ENCODE measurements around the gene COL9A1.
A peak's percentile ranks its signal among the peaks of the same experiment; 100 is the strongest.
"Not testable (repeated sequence)": the region's sequence is repeated elsewhere in the genome, so short reads cannot be mapped to it uniquely, and the experiment has no call there.

Gene COL9A1

DNA sequence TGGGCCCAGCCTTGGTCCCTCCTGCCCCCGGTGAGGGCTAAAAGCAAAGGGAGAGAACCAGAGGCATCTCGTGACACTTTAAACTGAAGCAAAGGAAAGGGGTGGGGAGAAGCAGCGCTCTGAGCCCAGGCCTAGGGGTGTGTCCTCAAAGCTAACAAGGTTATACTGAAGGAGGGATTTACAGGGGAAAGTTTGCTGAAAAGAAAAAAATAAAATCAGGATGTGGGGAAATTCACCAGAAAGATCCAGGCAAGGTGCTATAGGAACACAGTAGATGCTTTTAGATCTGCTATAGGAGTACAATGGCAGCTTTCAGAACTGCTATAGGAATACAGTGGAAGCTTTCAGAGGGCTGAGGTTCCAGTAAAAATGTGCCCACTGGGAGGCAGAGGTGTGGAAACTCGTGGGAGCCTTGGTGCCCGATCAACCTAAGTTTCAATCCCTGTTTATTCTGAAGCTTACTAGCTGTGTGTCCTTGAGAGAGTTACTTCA is at the start of gene COL9A1:
Gene COL9A1 (minus strand): TSS at position 51 of the 492 bp plus-strand sequence. CDS start 160 bp downstream, outside the sequence.
- H3K4me3 Mint-ChIP-seq = no peak within 1 kb of the TSS
- no peaks in the 10 kb centered on the region for H3K9me3 Mint-ChIP-seq
- H3K4me1 Mint-ChIP-seq (ENCODE audit: low read depth) = no peaks in the 10 kb centered on the region
- no peaks in the 10 kb centered on the region for H3K27me3 Mint-ChIP-seq (ENCODE audit: low read depth)
- H3K27ac Mint-ChIP-seq = no peak within 1 kb of the TSS
- H3K36me3 Mint-ChIP-seq (ENCODE audit: low read depth) = no peaks in the 10 kb centered on the region
- DNase-seq (ENCODE audit: low spot score) = no peak

DNA sequence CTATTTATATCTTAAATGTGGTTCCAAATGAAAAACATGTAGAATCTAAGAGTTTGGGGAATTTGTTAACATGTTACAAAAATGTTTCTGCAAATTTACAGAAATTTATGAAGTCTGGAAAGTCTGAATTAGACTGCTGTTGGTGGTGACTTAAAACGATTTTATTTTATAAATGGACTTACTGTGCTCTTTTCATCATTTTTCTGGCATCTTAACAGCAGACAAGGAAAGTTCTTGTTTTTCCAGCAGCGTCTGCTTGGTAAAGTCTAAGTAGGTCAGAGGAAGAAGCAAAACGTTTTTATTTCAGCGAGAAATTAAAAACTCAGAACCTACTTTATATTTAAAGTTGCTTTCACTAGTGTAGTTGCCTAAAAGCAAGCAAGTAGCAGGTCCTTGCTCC is 48.6 kb upstream of the COL9A1 start:
- H3K36me3 Mint-ChIP-seq (ENCODE audit: low read depth) = no peaks in the 10 kb centered on the region
- H3K9me3 Mint-ChIP-seq = no peaks in the 10 kb centered on the region
- H3K27me3 Mint-ChIP-seq (ENCODE audit: low read depth) = peaks cover 3% of the 10 kb centered on the region
- H3K27ac Mint-ChIP-seq = no peak overlapping the region
- no peak overlapping the region for H3K4me3 Mint-ChIP-seq
- H3K4me1 Mint-ChIP-seq (ENCODE audit: low read depth) = no peaks in the 10 kb centered on the region
- no peak for DNase-seq (ENCODE audit: low spot score)

DNA sequence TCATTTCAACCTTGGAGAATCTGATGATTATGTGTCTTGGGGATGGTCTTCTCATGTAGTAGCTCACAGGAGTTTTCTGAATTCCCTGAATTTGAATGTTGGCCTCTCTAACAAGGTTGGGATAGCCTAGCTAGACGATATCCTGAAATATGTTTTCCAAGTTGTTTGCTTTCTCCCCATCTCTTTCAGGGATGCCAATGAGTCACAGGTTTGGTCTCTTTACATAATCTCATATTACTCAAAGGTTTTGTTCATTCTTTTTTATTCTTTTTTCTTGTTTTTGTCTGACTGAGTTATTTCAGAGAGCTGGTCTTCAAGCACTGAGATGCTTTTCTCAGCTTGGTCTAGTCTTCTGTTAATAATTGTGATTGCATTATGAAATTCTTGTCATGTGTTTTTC is 42.7 kb upstream of the COL9A1 start:
- Mint-ChIP-seq H3K27me3 (ENCODE audit: low read depth) (no peaks in the 10 kb centered on the region), H3K9me3 (peaks cover under 1% of the 10 kb centered on the region), H3K27ac (no peak overlapping the region), H3K4me1 (ENCODE audit: low read depth) (no peaks in the 10 kb centered on the region), H3K4me3 (no peak overlapping the region), H3K36me3 (ENCODE audit: low read depth) (no peaks in the 10 kb centered on the region)
- DNase-seq (ENCODE audit: low spot score) = no peak

DNA sequence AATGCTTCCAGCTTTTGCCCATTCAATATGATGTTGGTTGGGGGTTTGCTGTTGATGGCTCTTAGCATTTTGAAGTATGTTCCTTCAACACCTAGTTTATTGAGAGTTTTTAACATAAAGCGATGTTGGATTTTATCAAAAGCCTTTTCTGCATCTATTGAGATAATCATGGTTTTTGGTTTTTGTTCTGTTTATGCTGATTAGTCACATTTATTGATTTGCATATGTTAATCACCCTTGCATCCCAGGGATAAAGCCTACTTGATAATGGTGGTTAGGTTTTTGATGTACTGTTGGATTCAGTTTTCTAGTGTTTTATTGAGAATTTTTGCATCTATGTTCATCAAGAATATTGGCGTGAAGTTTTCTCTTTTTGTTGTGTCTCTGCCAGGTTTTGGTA is 40.4 kb upstream of the COL9A1 start:
- H3K27me3 Mint-ChIP-seq (ENCODE audit: low read depth) = no peaks in the 10 kb centered on the region
- no peaks in the 10 kb centered on the region for H3K4me1 Mint-ChIP-seq (ENCODE audit: low read depth)
- H3K27ac Mint-ChIP-seq = no peak overlapping the region
- H3K36me3 Mint-ChIP-seq (ENCODE audit: low read depth) = no peaks in the 10 kb centered on the region
- no peak for DNase-seq (ENCODE audit: low spot score)
- H3K4me3 Mint-ChIP-seq = no peak overlapping the region
- peaks cover 3% of the 10 kb centered on the region for H3K9me3 Mint-ChIP-seq

DNA sequence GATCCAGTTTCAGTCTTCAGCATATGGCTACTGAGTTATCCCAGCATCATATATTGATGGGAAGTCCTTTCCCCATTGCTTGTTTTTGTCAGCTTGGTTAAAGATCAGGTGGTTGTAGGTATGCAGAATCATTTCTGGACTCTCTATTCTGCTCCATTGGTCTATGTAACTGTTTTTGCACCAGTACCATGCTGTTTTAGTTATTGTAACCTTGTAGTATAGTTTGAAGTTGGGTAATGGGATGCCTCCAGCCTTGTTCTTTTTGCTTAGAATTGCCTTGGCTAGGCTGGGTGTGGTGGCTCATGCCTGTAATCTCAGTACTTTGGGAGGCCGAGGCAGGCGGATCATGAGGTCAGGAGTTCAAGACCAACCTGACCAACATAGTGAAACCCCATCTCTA is 36.9 kb upstream of the COL9A1 start:
- not testable (repeated sequence) for H3K27me3 Mint-ChIP-seq (ENCODE audit: low read depth); H3K9me3 Mint-ChIP-seq; H3K4me3 Mint-ChIP-seq; H3K27ac Mint-ChIP-seq; H3K4me1 Mint-ChIP-seq (ENCODE audit: low read depth); H3K36me3 Mint-ChIP-seq (ENCODE audit: low read depth); DNase-seq (ENCODE audit: low spot score)

DNA sequence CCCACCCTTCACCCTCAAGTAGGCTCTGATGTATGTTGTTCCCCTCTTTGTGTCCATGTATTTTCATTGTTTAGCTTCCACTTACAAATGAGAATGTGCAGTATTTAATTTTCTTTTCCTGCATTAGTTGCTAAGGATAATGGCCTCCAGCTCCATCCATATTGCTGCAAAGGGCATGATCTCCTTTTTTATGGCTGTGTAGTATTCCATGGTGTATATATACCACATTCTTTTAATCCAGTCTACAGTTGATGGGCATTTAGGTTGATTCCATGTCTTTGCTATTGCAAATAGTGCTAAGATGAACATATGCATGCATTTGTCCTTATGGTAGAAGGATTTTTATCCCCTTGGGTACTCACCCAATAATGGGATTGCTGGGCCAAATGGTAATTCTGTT is 35.9 kb upstream of the COL9A1 start:
- no peaks in the 10 kb centered on the region for H3K27me3 Mint-ChIP-seq (ENCODE audit: low read depth)
- DNase-seq (ENCODE audit: low spot score) = no peak
- no peak overlapping the region for H3K27ac Mint-ChIP-seq
- H3K4me3 Mint-ChIP-seq = no peak overlapping the region
- H3K4me1 Mint-ChIP-seq (ENCODE audit: low read depth) = no peaks in the 10 kb centered on the region
- no peaks in the 10 kb centered on the region for H3K36me3 Mint-ChIP-seq (ENCODE audit: low read depth)
- H3K9me3 Mint-ChIP-seq = peaks cover 3% of the 10 kb centered on the region

DNA sequence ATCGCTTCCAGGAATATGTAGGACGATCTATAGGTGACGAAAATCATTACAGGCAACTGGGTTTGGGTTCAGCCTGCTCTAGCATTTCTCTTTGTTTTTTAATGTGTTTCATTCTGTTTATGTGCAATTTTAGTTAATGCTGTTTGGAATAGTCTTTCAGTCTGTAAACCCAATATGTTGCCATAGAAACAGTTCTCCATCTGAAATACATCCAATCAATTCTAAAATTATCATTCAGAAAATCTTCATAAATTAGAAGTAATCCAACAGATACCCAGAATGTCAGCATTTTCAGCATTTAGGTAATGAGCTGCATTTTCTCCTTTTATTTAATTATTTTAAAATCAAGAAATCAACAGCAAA is 34.8 kb upstream of the COL9A1 start:
- H3K36me3 Mint-ChIP-seq (ENCODE audit: low read depth) = no peaks in the 10 kb centered on the region
- H3K27me3 Mint-ChIP-seq (ENCODE audit: low read depth) = no peaks in the 10 kb centered on the region
- no peak overlapping the region for H3K4me3 Mint-ChIP-seq
- peaks cover 3% of the 10 kb centered on the region for H3K9me3 Mint-ChIP-seq
- no peak overlapping the region for H3K27ac Mint-ChIP-seq
- H3K4me1 Mint-ChIP-seq (ENCODE audit: low read depth) = no peaks in the 10 kb centered on the region
- DNase-seq (ENCODE audit: low spot score) = no peak

DNA sequence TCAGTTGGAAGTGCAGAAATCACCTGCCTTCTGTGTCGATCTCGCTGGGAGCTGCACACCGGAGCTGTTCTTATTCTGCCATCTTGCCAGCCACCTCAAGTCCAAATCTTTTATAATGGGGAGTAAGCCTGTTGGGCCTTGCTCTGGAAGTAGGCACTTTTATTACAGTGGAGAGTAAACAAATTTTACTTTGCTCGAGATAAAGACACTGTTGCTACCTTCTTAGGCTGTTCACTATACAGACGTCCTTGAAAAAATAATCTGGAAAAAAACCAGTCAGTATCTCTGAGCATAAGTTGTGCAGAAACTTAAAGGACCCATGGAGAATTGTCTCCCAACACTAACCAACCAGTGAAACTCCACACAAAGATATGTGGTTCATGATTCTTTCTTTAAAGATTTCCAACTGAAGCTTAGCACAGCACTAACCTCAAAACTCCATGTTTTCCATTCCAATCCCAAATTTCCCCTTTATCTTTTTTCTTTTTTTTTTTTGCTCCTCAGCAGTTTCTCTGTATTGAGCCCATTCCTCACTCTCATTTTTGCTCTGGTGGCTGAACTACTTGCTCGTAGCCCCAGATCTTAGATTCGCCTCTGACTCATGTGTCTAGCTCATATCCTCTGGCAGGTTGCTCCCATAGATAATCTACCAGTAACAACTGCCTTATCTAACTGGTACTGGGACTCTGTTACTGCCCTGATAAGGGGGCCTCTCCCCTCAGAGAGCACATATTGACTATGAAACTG is 34.3 kb upstream of the COL9A1 start:
- Mint-ChIP-seq H3K4me3 (no peak overlapping the region), H3K27ac (no peak overlapping the region), H3K36me3 (ENCODE audit: low read depth) (no peaks in the 10 kb centered on the region), H3K9me3 (peaks cover 3% of the 10 kb centered on the region), H3K27me3 (ENCODE audit: low read depth) (no peaks in the 10 kb centered on the region), H3K4me1 (ENCODE audit: low read depth) (no peaks in the 10 kb centered on the region)
- no peak for DNase-seq (ENCODE audit: low spot score)

DNA sequence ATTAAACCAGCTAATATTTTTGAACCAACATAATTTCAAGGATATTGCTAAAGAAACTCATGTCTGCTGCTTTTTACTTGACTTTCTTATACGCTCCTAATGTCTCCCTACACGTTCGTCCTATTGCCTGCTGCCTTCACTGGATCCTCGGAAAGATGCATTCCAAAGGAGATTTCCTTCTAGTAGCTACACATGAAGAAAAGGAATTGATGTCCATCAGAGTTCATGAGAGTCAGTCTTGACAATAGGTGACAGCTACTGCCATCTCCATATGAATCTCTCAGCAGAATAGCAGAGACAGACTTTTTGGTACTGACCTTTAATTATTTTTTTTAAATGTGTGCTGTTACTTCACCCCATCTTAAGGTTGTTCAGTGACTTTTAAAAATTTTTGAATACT is 24.2 kb upstream of the COL9A1 start:
- Mint-ChIP-seq H3K36me3 (ENCODE audit: low read depth) (no peaks in the 10 kb centered on the region), H3K4me3 (no peak overlapping the region), H3K4me1 (ENCODE audit: low read depth) (no peaks in the 10 kb centered on the region), H3K27me3 (ENCODE audit: low read depth) (peaks cover 2% of the 10 kb centered on the region), H3K9me3 (no peaks in the 10 kb centered on the region), H3K27ac (no peak overlapping the region)
- DNase-seq (ENCODE audit: low spot score) = no peak

DNA sequence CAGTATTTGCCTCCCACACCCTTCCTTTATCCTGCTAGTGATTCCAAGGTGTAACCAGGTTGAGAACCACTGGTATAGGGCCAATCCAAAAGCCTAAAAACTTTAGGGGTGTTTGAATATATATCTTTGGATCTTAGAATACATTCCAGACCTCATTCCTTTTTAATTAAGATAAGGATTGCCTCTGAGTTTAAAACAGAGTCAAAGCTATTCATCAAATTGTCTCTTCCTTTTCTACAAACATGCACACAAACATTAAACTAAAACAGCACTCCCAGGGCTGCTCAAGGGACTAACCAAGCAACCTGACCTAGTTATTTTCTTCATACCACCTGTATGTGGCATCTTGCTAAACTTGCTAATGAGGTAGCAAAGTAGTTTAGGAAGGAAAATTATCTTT is 22.1 kb upstream of the COL9A1 start:
- DNase-seq (ENCODE audit: low spot score) = no peak
- no peaks in the 10 kb centered on the region for H3K36me3 Mint-ChIP-seq (ENCODE audit: low read depth)
- no peaks in the 10 kb centered on the region for H3K4me1 Mint-ChIP-seq (ENCODE audit: low read depth)
- H3K27me3 Mint-ChIP-seq (ENCODE audit: low read depth) = peaks cover 2% of the 10 kb centered on the region
- H3K9me3 Mint-ChIP-seq = no peaks in the 10 kb centered on the region
- no peak overlapping the region for H3K4me3 Mint-ChIP-seq
- no peak overlapping the region for H3K27ac Mint-ChIP-seq

DNA sequence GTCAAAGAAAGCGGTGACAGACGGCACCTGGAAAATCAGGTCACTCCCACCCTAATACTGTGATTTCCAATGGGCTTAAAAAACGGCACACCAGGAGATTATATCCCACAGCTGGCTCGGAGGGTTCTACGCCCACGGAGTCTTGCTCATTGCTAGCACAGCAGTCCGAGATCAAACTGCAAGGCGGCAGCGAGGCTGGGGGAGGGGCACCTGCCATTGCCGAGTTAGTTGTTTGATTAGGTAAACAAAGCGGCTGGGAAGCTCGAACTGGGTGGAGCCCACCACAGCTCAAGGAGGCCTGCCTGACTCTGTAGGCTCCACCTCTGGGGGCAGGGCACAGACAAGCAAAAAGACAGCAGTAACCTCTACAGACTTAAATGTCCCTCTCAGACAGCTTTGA is 14.9 kb upstream of the COL9A1 start:
- DNase-seq (ENCODE audit: low spot score); H3K27me3 Mint-ChIP-seq (ENCODE audit: low read depth); H3K36me3 Mint-ChIP-seq (ENCODE audit: low read depth); H3K4me3 Mint-ChIP-seq; H3K27ac Mint-ChIP-seq; H3K4me1 Mint-ChIP-seq (ENCODE audit: low read depth); H3K9me3 Mint-ChIP-seq: not testable (repeated sequence)

DNA sequence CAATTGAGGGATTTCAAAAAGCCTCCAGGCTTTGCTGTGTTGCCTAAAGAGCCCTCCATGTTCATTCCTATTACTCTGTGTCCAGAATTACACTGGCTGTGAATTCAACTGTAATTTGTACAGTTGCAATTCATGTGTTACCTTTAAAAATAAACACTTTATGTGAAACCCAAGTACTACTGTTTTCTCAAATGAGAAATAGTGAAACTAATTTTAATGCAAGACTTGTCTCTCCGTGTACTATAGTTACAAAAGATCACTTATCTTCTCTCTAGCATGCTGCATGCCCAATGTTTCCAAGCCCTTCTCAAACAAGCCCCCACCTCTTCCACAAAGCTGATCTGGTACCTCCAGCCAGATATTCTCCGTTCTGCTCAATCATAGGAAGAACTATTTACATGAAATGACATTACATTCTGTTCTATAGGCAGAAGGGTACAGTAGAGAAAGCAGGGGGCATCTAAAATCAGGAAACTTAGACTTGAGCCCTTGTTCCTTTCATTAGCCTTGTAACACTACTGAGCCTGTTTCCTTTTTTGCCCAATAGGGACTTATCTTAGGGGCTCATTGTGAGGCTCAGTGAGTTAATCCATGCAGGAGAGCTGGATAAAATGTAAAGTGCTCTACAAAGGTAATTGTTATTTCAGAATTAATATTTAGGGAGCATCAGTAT is 12.3 kb upstream of the COL9A1 start:
- no peak overlapping the region for H3K27ac Mint-ChIP-seq
- H3K4me3 Mint-ChIP-seq = no peak overlapping the region
- peaks cover 7% of the 10 kb centered on the region for H3K27me3 Mint-ChIP-seq (ENCODE audit: low read depth)
- no peaks in the 10 kb centered on the region for H3K36me3 Mint-ChIP-seq (ENCODE audit: low read depth)
- no peak for DNase-seq (ENCODE audit: low spot score)
- H3K4me1 Mint-ChIP-seq (ENCODE audit: low read depth) = no peaks in the 10 kb centered on the region
- no peaks in the 10 kb centered on the region for H3K9me3 Mint-ChIP-seq

DNA sequence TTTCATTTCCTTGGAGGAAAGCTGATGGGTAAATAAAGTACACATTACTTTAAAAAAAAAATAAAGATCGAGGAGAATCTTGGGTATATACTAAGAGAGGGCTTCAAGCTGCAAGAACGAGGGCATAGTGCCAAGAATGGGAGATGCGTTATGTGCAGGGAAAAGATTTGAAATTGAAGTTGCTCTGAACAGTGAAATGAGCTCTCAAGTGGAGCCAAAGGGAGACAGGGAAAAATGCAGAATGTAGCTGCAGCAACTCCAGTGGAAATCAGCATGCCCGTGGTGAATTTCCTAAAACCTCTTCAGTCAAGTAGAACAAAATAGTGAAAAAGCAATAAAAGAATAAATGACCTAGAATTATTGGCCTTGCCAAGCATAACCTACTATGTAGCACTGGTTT is 11.4 kb upstream of the COL9A1 start:
- no peak overlapping the region for H3K4me3 Mint-ChIP-seq
- H3K36me3 Mint-ChIP-seq (ENCODE audit: low read depth) = no peaks in the 10 kb centered on the region
- H3K4me1 Mint-ChIP-seq (ENCODE audit: low read depth) = no peaks in the 10 kb centered on the region
- no peaks in the 10 kb centered on the region for H3K9me3 Mint-ChIP-seq
- no peak overlapping the region for H3K27ac Mint-ChIP-seq
- no peak for DNase-seq (ENCODE audit: low spot score)
- H3K27me3 Mint-ChIP-seq (ENCODE audit: low read depth) = peaks cover 10% of the 10 kb centered on the region

DNA sequence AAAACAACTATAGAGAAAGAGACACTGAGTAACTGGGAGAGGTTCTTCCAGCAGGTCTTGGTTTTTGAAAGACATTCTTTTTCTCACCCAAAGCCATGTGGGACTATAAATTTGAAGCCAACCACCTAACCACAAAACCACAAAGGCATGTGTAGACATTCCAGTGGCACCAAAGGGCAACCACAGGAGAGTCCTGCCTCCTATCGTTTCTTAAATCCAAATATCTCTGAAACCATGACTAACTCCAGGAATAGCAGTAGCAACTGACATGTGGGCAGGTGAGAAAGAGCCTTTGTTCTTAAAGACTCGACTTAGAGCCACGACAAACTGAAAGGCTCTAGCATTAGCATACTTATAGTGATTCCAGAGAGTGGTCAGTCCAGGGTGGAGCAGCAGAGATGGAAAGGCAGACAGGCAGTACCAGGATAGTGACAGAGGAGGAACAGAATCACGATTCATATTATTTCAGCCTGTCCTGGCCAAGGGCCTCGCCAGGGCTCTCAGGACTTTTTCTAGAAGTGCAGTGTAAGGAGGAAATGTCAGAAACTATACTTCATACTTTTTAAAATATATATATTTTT is 9.4 kb upstream of the COL9A1 start:
- Mint-ChIP-seq H3K9me3 (no peaks in the 10 kb centered on the region), H3K4me1 (ENCODE audit: low read depth) (no peaks in the 10 kb centered on the region), H3K36me3 (ENCODE audit: low read depth) (no peaks in the 10 kb centered on the region), H3K4me3 (no peak overlapping the region), H3K27me3 (ENCODE audit: low read depth) (peaks cover 12% of the 10 kb centered on the region), H3K27ac (no peak overlapping the region)
- DNase-seq (ENCODE audit: low spot score) = peak; percentile 18
